GM12878 (cell line): ENCODE results near the gene PDE7B. TPM values are rescaled to one million over a fixed set of nuclear protein-coding genes. Genes with fewer than 3 reads are reported as not detected.

Experiments used
- ATAC-seq: fragments of 200-7000 bp; cut with Tn5 transposase; 3 replicates; pipeline ENCODE4 v1.9.1; 2020; ENCODE audit warnings: mild to moderate bottlenecking, moderate library complexity
- BruUV-seq: library from RNA; stranded (reverse); fragments of 400-500 nt; replicated peaks from 2 replicates; lab custom pipeline; 2021; lab: Mats Ljungman, UMichigan
- CTCF ChIA-PET: fragments of 300-600 bp; sonication (Branson Sonifier 250); formaldehyde crosslinking; extraction: SDS; loops from one replicate; lab custom pipeline; 2021; ENCODE audit warnings: inconsistent platforms; lab: Yijun Ruan, JAX
- POLR2A ChIA-PET: fragments of 350-600 bp; formaldehyde crosslinking; extraction: SDS; loops from one replicate; lab custom pipeline; 2021; ENCODE audit warnings: inconsistent platforms; lab: Charles Lee
- RAD21 ChIA-PET: fragments of 300-600 bp; sonication (Branson Sonifier 250); formaldehyde crosslinking; loops from one replicate; lab custom pipeline; 2023; ENCODE audit warnings: antibody characterized with exemption; ENCODE audit not compliant: unreplicated experiment; lab: Charles Lee
- SMC1A ChIA-PET: fragments of 300-600 bp; sonication (Branson Sonifier 250); formaldehyde crosslinking; loops from one replicate; lab custom pipeline; 2023; ENCODE audit not compliant: unreplicated experiment, uncharacterized antibody; lab: Charles Lee
- DNase-seq: peaks from one replicate; pipeline ENCODE4 v3.0.0-alpha.2; 2011; ENCODE audit warnings: low read depth, low spot score
- FAIRE-seq: peaks from 3 replicates; lab custom pipeline; 2011; peaks lifted over from hg19 to GRCh38; lab: Jason Lieb, UNC
- H2AFZ ChIP-seq: 2 replicates; pipeline ENCODE4 v1.6.0; 2011; ENCODE audit warnings: low read depth, low read length, control low read depth; ENCODE audit not compliant: control insufficient read depth
- H3K27ac ChIP-seq: 2 replicates; pipeline ENCODE4 v1.5.1; 2011; ENCODE audit warnings: control low read depth; ENCODE audit not compliant: control insufficient read depth, insufficient read depth
- H3K27me3 ChIP-seq, 2 experiments: replicated peaks in 1 of 2; 2 replicates each; pipeline versions ENCODE4 v1.6.0 to v1.6.1; 2011; ENCODE audit warnings: low read length in 1 of 2; ENCODE audit not compliant: control insufficient read depth in 2 of 2, insufficient read depth in 2 of 2
- H3K36me3 ChIP-seq, 2 experiments: 2 replicates each; pipeline ENCODE4 v1.5.1; 2011; ENCODE audit warnings: low read length in 1 of 2; ENCODE audit not compliant: control insufficient read depth in 2 of 2, insufficient read depth in 2 of 2
- H3K4me1 ChIP-seq: 2 replicates; pipeline ENCODE4 v1.6.1; 2011; ENCODE audit warnings: mild to moderate bottlenecking, low read length, moderate library complexity, mixed read lengths; ENCODE audit not compliant: control insufficient read depth, insufficient read depth
- H3K4me2 ChIP-seq: 2 replicates; pipeline ENCODE4 v1.6.0; 2011; ENCODE audit warnings: control low read depth; ENCODE audit not compliant: control insufficient read depth, insufficient read depth
- H3K4me3 ChIP-seq: fragments of 200-600 bp; sonication (generic); 2 replicates; pipeline ENCODE4 v1.5.1; 2016
- H3K79me2 ChIP-seq: 2 replicates; pipeline ENCODE4 v1.6.0; 2011; ENCODE audit warnings: low read length; ENCODE audit not compliant: control insufficient read depth, insufficient read depth
- H3K9ac ChIP-seq: 2 replicates; pipeline ENCODE4 v1.8.0; 2011; ENCODE audit warnings: low read length, control low read depth, mixed read lengths; ENCODE audit not compliant: control insufficient read depth, insufficient read depth
- H3K9me3 ChIP-seq: replicated peaks from 3 replicates; pipeline ENCODE4 v1.5.1; 2011; ENCODE audit warnings: mild to moderate bottlenecking, low read length; ENCODE audit not compliant: control insufficient read depth, insufficient read depth
- H4K20me1 ChIP-seq: 2 replicates; pipeline ENCODE4 v1.6.0; 2011; ENCODE audit not compliant: control insufficient read depth, insufficient read depth
- NFIC ChIP-seq: IDR thresholded peaks from 2 replicates; pipeline ENCODE4 v1.6.1; 2012; ENCODE audit warnings: low read depth, mild to moderate bottlenecking, inconsistent platforms, low read length, moderate library complexity
- RCOR1 ChIP-seq: conservative IDR thresholded peaks from 2 replicates; pipeline ENCODE4 v1.6.1; 2012; ENCODE audit warnings: low read depth, low read length, improper control_type of control experiment
- SREBF2 ChIP-seq: IDR thresholded peaks from 2 replicates; pipeline ENCODE4 v1.6.1; 2012; ENCODE audit warnings: mild to moderate bottlenecking, low read length
- WGBS: methylation state at CpG from one replicate; pipeline ENCODE4 v1.1.6; 2016; ENCODE audit warnings: low lambda C conversion rate; ENCODE audit not compliant: insufficient replicate concordance, insufficient coverage; ENCODE audit errors: missing lambda C conversion rate; 5-methylcytosine and 5-hydroxymethylcytosine counted together
- in situ Hi-C: fragments of 300-500 bp; cut with MboI; formaldehyde crosslinking; loops from 9 replicates; pipeline ENCODE4 v1.14.3; 2018; ENCODE audit warnings: mixed read lengths
- intact Hi-C: fragments of 100-400 bp; cut with micrococcal nuclease; formaldehyde crosslinking; loops from one replicate; pipeline ENCODE4 v1.14.2; 2022; ENCODE audit not compliant: unreplicated experiment
- polyA plus RNA-seq, 11 experiments: library from polyadenylated mRNA; depleted of rRNA in 4 of 11; unstranded in 6 of 11; stranded (reverse) in 5 of 11; fragments of >200 nt; fragmentation: Nextera tagmentation in 4 of 11; fragmentation: Illumina TruSeq in 1 of 11; extraction: Ambion mirVana in 4 of 11; extraction: Trizol in 1 of 11; gene quantifications; 1 replicate in 1 of 11; 2 replicates in 10 of 11; pipeline versions ENCODE4 v1.2.1 to v1.2.3, GENCODE V29; 2011 to 2016; ENCODE audit warnings: inconsistent platforms in 2 of 11, missing spikeins in 2 of 11, low read depth in 1 of 11
- total RNA-seq, 4 experiments: library from RNA; depleted of rRNA in 3 of 4; stranded (reverse); fragments of >200 nt in 3 of 4; fragmentation: Illumina TruSeq in 1 of 4; extraction: Trizol in 1 of 4; gene quantifications; 2 replicates each; pipeline versions ENCODE4 v1.2.1 to v1.2.3, GENCODE V29; 2013 to 2021
- TF ChIP-seq, protein P1 (sequence below): IDR thresholded peaks from 2 replicates; pipeline ENCODE4 v1.6.1; 2012; ENCODE audit warnings: low read length, inconsistent platforms
- TF ChIP-seq, protein P2 (sequence below): fragments of 450-650 bp; IDR thresholded peaks from 2 replicates; pipeline ENCODE4 v1.6.1; 2018; ENCODE audit warnings: borderline replicate concordance, mild to moderate bottlenecking; ENCODE audit not compliant: partially characterized antibody
- TF ChIP-seq, protein P3 (sequence below): IDR thresholded peaks from 2 replicates; pipeline ENCODE4 v1.6.1; 2012; ENCODE audit warnings: improper control_type of control experiment, low read depth, low read length; ENCODE audit not compliant: insufficient replicate concordance
- TF ChIP-seq, protein P4 (sequence below): IDR thresholded peaks from 2 replicates; pipeline ENCODE4 v1.6.1; 2012; ENCODE audit warnings: mild to moderate bottlenecking, low read depth, low read length

Gene PDE7B
- total and polyA plus RNA-seq, 10 of the 15 experiments (the other 5 are each of a cell fraction or from before 2014, with no cell fraction given), result not detected

DNA sequence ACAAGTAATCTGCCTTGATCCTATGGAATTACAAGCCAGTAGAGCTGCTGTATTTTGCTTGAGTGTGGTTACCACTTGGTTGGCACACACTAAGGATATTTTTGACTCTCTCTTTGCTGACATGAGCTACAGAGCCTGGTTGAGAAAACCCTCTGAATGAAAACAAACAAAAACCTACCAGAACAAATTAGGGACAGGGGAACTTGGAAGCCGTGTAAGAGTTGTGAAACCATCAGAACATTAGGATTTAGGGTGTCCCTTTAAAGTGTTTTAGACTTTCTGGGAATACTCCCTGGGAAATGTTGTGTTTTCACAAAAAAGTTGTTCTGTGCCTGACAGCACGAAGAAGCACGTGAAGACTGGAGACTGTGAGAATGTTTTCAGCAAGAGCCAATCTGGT is 20.5 kb upstream of the PDE7B start:
- H3K79me2 ChIP-seq, result no peaks in the 10 kb centered on the region
- BruUV-seq, result no TSS peak
- no peak for FAIRE-seq
- no peak overlapping the region for H3K4me2 ChIP-seq
- H4K20me1 ChIP-seq, result no peaks in the 10 kb centered on the region
- no peak for DNase-seq
- H3K9ac ChIP-seq, result no peak overlapping the region
- H2AFZ ChIP-seq, result no peak overlapping the region
- in situ Hi-C loops, result no loop called here
- no peak for TF ChIP-seq NFIC
- TF ChIP-seq, protein P1, sequence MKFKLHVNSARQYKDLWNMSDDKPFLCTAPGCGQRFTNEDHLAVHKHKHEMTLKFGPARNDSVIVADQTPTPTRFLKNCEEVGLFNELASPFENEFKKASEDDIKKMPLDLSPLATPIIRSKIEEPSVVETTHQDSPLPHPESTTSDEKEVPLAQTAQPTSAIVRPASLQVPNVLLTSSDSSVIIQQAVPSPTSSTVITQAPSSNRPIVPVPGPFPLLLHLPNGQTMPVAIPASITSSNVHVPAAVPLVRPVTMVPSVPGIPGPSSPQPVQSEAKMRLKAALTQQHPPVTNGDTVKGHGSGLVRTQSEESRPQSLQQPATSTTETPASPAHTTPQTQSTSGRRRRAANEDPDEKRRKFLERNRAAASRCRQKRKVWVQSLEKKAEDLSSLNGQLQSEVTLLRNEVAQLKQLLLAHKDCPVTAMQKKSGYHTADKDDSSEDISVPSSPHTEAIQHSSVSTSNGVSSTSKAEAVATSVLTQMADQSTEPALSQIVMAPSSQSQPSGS, result no peak
- no peak for TF ChIP-seq SREBF2
- TF ChIP-seq, protein P2, sequence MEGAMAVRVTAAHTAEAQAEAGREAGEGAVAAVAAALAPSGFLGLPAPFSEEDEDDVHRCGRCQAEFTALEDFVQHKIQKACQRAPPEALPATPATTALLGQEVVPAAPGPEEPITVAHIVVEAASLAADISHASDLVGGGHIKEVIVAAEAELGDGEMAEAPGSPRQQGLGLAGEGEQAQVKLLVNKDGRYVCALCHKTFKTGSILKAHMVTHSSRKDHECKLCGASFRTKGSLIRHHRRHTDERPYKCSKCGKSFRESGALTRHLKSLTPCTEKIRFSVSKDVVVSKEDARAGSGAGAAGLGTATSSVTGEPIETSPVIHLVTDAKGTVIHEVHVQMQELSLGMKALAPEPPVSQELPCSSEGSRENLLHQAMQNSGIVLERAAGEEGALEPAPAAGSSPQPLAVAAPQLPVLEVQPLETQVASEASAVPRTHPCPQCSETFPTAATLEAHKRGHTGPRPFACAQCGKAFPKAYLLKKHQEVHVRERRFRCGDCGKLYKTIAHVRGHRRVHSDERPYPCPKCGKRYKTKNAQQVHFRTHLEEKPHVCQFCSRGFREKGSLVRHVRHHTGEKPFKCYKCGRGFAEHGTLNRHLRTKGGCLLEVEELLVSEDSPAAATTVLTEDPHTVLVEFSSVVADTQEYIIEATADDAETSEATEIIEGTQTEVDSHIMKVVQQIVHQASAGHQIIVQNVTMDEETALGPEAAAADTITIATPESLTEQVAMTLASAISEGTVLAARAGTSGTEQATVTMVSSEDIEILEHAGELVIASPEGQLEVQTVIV, result no peak
- no peak for TF ChIP-seq RCOR1
- TF ChIP-seq, protein P3, sequence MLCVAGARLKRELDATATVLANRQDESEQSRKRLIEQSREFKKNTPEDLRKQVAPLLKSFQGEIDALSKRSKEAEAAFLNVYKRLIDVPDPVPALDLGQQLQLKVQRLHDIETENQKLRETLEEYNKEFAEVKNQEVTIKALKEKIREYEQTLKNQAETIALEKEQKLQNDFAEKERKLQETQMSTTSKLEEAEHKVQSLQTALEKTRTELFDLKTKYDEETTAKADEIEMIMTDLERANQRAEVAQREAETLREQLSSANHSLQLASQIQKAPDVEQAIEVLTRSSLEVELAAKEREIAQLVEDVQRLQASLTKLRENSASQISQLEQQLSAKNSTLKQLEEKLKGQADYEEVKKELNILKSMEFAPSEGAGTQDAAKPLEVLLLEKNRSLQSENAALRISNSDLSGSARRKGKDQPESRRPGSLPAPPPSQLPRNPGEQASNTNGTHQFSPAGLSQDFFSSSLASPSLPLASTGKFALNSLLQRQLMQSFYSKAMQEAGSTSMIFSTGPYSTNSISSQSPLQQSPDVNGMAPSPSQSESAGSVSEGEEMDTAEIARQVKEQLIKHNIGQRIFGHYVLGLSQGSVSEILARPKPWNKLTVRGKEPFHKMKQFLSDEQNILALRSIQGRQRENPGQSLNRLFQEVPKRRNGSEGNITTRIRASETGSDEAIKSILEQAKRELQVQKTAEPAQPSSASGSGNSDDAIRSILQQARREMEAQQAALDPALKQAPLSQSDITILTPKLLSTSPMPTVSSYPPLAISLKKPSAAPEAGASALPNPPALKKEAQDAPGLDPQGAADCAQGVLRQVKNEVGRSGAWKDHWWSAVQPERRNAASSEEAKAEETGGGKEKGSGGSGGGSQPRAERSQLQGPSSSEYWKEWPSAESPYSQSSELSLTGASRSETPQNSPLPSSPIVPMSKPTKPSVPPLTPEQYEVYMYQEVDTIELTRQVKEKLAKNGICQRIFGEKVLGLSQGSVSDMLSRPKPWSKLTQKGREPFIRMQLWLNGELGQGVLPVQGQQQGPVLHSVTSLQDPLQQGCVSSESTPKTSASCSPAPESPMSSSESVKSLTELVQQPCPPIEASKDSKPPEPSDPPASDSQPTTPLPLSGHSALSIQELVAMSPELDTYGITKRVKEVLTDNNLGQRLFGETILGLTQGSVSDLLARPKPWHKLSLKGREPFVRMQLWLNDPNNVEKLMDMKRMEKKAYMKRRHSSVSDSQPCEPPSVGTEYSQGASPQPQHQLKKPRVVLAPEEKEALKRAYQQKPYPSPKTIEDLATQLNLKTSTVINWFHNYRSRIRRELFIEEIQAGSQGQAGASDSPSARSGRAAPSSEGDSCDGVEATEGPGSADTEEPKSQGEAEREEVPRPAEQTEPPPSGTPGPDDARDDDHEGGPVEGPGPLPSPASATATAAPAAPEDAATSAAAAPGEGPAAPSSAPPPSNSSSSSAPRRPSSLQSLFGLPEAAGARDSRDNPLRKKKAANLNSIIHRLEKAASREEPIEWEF, result no peak
- TF ChIP-seq, protein P4, sequence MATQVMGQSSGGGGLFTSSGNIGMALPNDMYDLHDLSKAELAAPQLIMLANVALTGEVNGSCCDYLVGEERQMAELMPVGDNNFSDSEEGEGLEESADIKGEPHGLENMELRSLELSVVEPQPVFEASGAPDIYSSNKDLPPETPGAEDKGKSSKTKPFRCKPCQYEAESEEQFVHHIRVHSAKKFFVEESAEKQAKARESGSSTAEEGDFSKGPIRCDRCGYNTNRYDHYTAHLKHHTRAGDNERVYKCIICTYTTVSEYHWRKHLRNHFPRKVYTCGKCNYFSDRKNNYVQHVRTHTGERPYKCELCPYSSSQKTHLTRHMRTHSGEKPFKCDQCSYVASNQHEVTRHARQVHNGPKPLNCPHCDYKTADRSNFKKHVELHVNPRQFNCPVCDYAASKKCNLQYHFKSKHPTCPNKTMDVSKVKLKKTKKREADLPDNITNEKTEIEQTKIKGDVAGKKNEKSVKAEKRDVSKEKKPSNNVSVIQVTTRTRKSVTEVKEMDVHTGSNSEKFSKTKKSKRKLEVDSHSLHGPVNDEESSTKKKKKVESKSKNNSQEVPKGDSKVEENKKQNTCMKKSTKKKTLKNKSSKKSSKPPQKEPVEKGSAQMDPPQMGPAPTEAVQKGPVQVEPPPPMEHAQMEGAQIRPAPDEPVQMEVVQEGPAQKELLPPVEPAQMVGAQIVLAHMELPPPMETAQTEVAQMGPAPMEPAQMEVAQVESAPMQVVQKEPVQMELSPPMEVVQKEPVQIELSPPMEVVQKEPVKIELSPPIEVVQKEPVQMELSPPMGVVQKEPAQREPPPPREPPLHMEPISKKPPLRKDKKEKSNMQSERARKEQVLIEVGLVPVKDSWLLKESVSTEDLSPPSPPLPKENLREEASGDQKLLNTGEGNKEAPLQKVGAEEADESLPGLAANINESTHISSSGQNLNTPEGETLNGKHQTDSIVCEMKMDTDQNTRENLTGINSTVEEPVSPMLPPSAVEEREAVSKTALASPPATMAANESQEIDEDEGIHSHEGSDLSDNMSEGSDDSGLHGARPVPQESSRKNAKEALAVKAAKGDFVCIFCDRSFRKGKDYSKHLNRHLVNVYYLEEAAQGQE, result no peak
- CTCF ChIA-PET, result no interaction called here
- no peak overlapping the region for H3K27ac ChIP-seq
- no peaks in the 10 kb centered on the region for H3K4me1 ChIP-seq
- no peak overlapping the region for H3K4me3 ChIP-seq
- SMC1A ChIA-PET, result interaction anchor here (0.8 kb wide), 1 partner anchor 21 kb away, joined by 3 read pairs; no protein-coding TSS in a partner anchor
- 24% methylated on average over 3 of the region's 3 CpGs for WGBS
- H3K27me3 ChIP-seq, result peaks cover 0 to 4% of the 10 kb centered on the region in 2 experiments; a peak in 2 of 4 replicates
- POLR2A ChIA-PET, result no interaction called here
- RAD21 ChIA-PET, result interaction anchor here (1.6 kb wide), 1 partner anchor 79 kb away, joined by 4 read pairs; no protein-coding TSS in a partner anchor
- no peak for ATAC-seq
- H3K9me3 ChIP-seq, result no peaks in the 10 kb centered on the region
- no peaks in the 10 kb centered on the region for H3K36me3 ChIP-seq
- intact Hi-C loops, result no loop called here
